Measurements from ENCODE around the gene SOX12. TPM values are rescaled to one million over a fixed set of nuclear protein-coding genes. Genes with fewer than 3 reads are reported as not detected.

Gene SOX12
- total RNA-seq, 1 experiment from 2014 or later: 59.1 TPM

- POLR2A ChIA-PET: interaction anchor here (1.0 to 1.4 kb wide), 2 partner anchors 47 to 55 kb away, joined by 3 read pairs; no protein-coding TSS in a partner anchor
- no peak overlapping the region for H3K4me3 Mint-ChIP-seq
Measured at GRCh38 chr20:353166-353565, 27.8 kb downstream of the SOX12 start.

GRCh38 chr20:354298-354977, 29.1 kb downstream of the SOX12 start:
- ChIA-PET CTCF (interaction anchor here (0.6 to 3.6 kb wide), 26 partner anchors 9 to 385 kb away, joined by 3 to 66 read pairs (median 4); partner anchors contain the start of genes SOX12 and TRIB3), POLR2A (interaction anchor here (0.5 to 1.4 kb wide), 4 partner anchors 16 to 127 kb away, joined by 3 read pairs; partner anchors contain the start of gene RBCK1)
- no peaks in the 10 kb centered on the region; the same call in 1 of the 2 replicates for H3K27me3 Mint-ChIP-seq (ENCODE audit: low read depth)
- peaks cover 5% of the 10 kb centered on the region; the same call in 1 of the 2 replicates for H3K4me1 Mint-ChIP-seq
- H3K36me3 Mint-ChIP-seq: 0 out of 2 replicates have a peak, but pooled peaks cover 2% of the 10 kb centered on the region
- peak; percentile 84 for DNase-seq (ENCODE audit: low spot score)
- no peaks in the 10 kb centered on the region for H3K9me3 Mint-ChIP-seq
- ATAC-seq: peak; percentile 92
- no peak overlapping the region for H3K27ac Mint-ChIP-seq
- no peak overlapping the region for H3K4me3 Mint-ChIP-seq
- TF ChIP-seq ZNF532 (CRISPR knock-in tag; IDR thresholded peaks at IDR 0.05; ENCODE audit: borderline replicate concordance): 0 out of 2 replicates have a peak, but pooled peaks have one; percentile 34
- no peak for TF ChIP-seq ZNF423 (CRISPR knock-in tag; IDR thresholded peaks at IDR 0.05)
- no peak for TF ChIP-seq CREB1 (CRISPR knock-in tag; IDR thresholded peaks at IDR 0.05)
- TF ChIP-seq EMX1 (CRISPR knock-in tag; IDR thresholded peaks at IDR 0.05): no peak
- no peak for TF ChIP-seq ZNF512 (CRISPR knock-in tag; IDR thresholded peaks at IDR 0.05; ENCODE audit: borderline replicate concordance)

More at GRCh38 chr20:353166-353565, 27.8 kb downstream of the SOX12 start:
- peaks cover 14% of the 10 kb centered on the region for H3K4me1 Mint-ChIP-seq
- no peak for DNase-seq (ENCODE audit: low spot score)
- TF ChIP-seq ZNF281 (CRISPR knock-in tag; IDR thresholded peaks at IDR 0.05) (no peak), ZMAT4 (CRISPR knock-in tag; IDR thresholded peaks at IDR 0.05) (no peak), ZNF671 (CRISPR knock-in tag; IDR thresholded peaks at IDR 0.05) (no peak), ZNF232 (CRISPR knock-in tag; IDR thresholded peaks at IDR 0.05) (no peak), NFATC4 (CRISPR knock-in tag; IDR thresholded peaks at IDR 0.05) (no peak), ZNF317 (CRISPR knock-in tag; IDR thresholded peaks at IDR 0.05; ENCODE audit: borderline replicate concordance, low read depth) (no peak), ELF4 (CRISPR knock-in tag; IDR thresholded peaks at IDR 0.05; ENCODE audit: low read depth) (no peak), FOXK1 (CRISPR knock-in tag; IDR thresholded peaks at IDR 0.05) (no peak), NFYB (CRISPR knock-in tag; conservative IDR thresholded peaks at IDR 0.05; ENCODE audit: low read depth) (no peak), GABPB1 (CRISPR knock-in tag; IDR thresholded peaks at IDR 0.05) (no peak), PRDM15 (CRISPR knock-in tag; IDR thresholded peaks at IDR 0.05) (no peak), ATF1 (CRISPR knock-in tag; IDR thresholded peaks at IDR 0.05) (no peak), CBFB (CRISPR knock-in tag; IDR thresholded peaks at IDR 0.05; ENCODE audit: low read depth) (no peak), ZNF121 (CRISPR knock-in tag; IDR thresholded peaks at IDR 0.05) (no peak)
- CTCF ChIA-PET: interaction anchor here (0.6 to 3.6 kb wide), 6 partner anchors 14 to 917 kb away, joined by 3 to 66 read pairs (median 5); no protein-coding TSS in a partner anchor
- no peaks in the 10 kb centered on the region; the same call in 1 of the 2 replicates for H3K27me3 Mint-ChIP-seq (ENCODE audit: low read depth)
- peaks cover 2% of the 10 kb centered on the region; the same call in 1 of the 2 replicates for H3K36me3 Mint-ChIP-seq
- no peaks in the 10 kb centered on the region for H3K9me3 Mint-ChIP-seq
- H3K27ac Mint-ChIP-seq: no peak overlapping the region
- no peak for ATAC-seq

Measured in WTC11 (cell line).